ENCODE measurements around the gene ORM1. TPM values are rescaled to one million over a fixed set of nuclear protein-coding genes. Genes with fewer than 3 reads are reported as not detected.
"Not testable (repeated sequence)": the region's sequence is repeated elsewhere in the genome, so short reads cannot be mapped to it uniquely, and the experiment has no call there.

The ORM1 gene
- polyA plus RNA-seq, 4 donors, result 0.30 to 0.34 TPM; not detected in 2

DNA sequence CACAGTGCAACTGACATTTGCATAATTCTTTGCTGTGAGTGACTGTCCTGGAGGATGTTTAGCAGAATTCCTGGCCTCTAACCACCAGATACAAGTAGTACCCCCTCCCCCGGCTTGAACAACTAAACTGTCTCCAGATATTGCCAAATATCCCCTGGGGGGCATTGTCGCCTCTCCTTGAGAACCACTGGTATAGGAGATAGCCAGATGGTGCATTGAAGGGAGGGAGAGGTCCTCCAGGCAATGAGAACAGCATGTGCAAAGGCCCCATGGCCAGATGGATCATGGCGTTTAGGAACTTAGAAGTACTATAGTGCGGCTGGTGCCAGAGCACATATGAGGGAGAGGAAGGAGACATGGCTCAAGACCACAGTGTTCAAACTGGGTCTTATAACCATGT lies 18.9 kb upstream of the ORM1 start:
- DNase-seq (ENCODE audit: low read depth in 4 of 4, low spot score in 3 of 4), result no peak

DNA sequence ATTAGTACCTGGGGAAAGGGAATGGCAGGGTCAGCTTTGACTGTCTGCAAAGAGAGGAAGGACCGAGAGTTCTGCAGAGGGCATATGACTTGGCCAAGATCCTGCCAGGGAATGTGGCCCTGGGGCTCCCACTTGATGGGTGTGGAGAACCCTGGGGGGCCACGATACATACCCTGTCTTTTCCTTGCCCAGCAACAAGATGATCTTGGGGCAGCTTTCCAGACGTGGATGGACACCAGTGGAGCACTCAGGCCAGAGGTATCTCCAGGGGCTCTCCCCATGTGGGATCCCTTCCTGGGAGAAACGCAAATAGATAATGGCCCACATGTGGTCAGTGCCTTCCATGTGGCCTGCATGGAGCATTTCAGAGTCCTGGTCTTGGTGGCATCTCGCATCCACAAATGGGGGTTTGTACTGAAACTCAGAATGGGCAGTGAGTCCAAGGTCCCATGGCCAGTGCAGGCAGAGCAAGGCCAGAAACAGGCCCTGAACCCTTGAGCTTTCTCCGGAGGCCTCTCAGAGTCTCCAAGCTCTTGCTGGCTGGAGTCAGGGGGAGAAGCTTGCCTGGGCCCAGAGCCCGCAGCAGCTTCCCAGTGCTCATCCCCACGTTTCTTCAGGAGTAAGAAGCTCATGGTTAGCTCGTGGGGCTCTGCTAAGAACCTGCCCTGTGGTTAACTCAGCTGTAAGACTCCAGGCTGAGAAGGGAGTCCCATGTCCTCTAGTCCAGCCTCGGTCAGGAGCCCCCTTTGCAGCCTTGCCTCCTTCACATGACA lies 18.3 kb upstream of the ORM1 start:
- DNase-seq (ENCODE audit: low read depth in 4 of 4, low spot score in 3 of 4), result no peak

DNA sequence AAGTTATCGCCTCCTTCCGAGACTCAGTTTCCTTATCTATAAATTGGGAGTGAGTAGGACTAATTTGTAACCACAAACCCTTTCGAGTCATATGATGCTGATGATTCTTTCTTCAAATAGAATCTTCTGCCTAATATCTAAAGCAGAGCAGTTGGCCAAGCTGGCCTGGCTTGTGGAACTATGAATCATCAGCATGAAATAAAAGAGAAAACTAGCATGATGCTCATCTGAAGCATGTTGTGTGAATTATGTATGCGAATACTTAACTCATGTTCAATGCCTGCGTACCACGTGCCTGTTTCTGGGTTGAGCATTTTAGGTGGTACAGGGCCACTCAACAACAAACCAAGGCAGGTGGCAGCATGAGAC lies 15.0 kb upstream of the ORM1 start:
- no peak for DNase-seq (ENCODE audit: low read depth in 4 of 4, low spot score in 3 of 4)

DNA sequence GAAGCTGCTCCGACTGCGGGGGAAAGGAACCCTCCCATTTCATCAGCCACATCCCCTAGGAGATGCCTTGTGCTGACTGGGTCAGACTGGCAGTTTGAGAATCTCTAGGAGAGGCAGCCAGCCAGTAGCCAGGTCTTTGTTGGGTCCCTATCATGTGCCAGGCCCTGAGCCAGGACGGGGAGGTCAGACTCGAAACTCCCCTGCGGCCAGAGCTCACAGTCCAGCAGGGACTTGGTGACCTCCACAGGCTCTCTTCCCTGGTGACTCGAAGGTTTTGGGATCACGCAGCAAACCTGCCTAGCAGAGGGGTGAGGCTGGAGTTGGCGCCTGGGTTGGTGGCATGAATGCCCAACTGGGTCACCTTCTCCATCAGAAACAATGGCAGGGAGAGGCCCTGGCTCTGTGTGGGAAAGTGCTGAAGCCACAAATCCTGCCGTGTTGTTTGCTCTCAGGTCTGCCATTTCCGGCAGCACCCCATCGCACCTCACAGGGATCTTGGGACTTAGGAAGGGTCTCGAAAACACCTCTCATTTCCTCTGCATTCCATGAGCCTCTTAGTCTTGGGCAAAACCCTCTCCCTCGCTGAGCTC lies 14.4 kb upstream of the ORM1 start:
- DNase-seq (ENCODE audit: low read depth in 4 of 4, low spot score in 3 of 4), result no peak

DNA sequence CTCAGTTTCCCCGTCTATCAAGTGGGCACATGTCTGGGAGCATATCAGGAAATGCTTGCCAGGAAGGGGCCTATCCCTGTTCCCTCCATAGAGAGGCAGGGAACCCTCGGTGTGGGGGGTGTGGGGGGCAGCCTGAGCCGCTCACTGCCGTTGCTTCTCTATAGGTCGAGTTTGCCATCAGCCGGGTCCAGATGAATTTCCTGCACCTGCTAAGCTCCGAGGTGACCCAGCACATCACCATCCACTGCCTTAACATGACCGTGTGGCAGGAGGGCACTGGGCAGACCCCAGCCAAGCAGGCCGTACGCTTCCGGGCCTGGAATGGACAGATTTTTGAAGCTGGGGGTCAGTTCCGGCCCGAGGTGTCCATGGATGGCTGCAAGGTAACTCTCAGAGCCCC lies 13.8 kb upstream of the ORM1 start:
- no peak for DNase-seq (ENCODE audit: low read depth in 4 of 4, low spot score in 3 of 4)

DNA sequence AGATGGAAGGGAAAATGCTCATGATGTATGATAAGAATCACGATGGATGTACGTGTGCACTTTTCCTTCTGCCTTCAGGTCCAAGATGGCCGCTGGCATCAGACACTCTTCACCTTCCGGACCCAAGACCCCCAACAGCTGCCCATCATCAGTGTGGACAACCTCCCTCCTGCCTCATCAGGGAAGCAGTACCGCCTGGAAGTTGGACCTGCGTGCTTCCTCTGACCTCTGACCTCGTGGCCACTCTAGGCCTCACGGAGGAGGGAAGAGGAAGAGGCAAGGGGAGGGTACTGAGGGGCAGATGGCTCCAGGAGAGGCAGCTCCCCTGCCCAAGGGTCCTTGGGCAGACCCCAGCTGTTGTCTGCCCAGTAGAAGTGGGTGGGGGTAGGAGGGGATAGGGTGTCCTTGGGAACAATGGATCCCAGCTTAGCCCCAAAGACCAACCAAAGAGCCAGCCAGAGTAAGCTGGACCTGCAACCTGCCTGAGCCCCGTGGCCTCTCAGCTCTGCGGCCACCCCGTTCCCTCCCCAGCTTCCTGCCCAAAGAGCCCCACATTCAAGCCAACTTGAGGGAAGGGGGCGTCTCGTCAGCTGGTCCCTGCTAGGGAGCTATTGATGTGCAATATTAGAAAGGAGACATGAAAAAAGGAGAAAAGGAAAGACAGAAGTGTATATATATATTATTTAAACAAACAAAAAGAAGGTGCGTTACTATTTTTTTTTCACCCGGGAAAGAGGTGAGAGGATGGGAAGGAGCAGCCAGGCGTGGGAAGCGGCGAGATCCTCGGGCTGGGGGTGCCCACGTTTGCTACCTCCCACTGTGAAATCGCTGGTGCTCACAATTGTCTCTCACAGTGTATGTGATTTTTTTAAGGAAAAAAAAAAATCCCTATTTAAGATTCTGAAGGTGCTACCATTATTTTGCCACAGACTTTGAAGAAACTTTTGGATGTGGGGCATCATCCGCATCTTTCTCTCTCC lies 12.1 kb upstream of the ORM1 start:
- no peak for DNase-seq (ENCODE audit: low read depth in 4 of 4, low spot score in 3 of 4)

DNA sequence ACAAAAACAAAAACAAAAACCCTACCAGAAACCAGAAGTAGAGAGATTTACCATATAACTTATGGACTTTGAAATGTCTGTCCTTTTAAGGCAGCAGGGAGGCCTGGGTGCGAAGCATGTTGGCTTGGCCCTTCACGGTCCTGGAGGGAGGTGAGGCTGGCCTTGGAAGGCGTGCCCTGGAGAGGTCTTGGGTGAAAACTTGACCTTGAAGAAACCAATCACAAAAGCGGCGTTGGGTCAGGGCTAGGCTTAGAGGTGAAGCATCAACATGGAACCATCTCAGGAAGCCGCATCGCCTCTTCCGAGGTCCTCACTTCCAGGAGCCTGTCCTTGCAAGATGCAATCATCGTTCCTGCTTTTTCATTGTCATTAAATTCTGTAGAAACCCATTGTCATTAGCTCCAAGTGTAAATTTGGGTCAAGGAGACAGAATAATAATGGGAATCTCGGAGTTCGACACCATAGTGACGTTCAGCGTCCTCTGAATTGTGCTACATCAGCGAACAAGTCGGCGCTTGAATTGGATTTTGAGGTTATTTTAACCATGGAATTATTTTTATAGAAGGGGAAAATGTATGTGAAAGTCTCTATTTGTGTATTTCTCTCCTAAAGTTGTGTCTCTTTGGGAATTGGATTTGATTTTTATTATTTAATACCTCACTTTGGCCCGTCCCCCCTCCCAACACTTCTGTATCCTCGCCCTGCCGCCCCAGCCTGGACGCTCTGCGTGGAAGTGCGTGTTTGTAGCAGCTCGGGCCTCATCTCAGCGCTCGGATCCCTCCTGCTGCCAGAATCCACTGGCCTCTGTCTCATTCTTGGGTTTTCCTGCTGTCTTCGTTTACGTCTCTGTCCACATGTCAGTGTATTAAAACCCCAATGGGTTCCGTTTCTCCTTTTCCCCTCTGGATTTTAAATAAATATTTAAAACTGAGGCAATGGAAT lies 11.1 kb upstream of the ORM1 start:
- no peak for DNase-seq (ENCODE audit: low read depth in 4 of 4, low spot score in 3 of 4)

DNA sequence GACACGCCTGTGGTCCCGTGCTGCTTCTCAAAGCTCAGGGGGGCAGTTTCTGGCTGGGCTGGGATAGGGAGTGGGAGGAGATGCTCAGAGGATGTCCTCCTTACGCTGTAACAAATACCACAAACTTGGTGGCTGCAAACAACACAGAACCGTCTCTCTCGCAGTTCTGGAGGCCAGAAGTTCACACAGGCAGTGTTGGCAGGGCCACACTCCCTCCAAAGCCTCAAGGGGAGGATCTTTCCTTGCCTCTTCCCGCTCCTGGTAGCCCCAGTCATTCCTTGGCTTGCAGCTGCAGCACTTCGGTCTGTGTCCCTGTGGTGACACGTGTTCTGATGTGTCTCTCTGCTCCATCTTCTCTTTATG lies 10.4 kb upstream of the ORM1 start:
- no peak for DNase-seq (ENCODE audit: low read depth in 4 of 4, low spot score in 3 of 4)

DNA sequence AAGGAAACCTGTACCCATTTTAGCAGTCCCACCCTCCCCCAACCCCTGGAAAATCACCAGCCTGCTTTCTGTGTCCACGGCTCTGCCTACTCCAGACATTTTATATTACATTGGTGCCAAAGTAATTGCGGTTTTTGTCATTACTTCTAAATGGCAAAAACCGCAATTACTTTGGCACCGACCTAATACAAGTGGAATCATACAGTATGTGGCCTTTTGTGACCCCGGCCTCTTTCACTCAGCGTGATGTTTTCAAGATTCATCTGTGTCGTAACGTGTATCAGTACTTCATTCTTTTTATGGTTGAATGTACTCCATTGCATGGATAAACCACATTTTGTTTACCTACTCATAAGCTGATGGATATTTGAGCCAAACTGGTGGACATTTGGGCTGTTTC lies 9.7 kb upstream of the ORM1 start:
- no peak for DNase-seq (ENCODE audit: low read depth in 4 of 4, low spot score in 3 of 4)

DNA sequence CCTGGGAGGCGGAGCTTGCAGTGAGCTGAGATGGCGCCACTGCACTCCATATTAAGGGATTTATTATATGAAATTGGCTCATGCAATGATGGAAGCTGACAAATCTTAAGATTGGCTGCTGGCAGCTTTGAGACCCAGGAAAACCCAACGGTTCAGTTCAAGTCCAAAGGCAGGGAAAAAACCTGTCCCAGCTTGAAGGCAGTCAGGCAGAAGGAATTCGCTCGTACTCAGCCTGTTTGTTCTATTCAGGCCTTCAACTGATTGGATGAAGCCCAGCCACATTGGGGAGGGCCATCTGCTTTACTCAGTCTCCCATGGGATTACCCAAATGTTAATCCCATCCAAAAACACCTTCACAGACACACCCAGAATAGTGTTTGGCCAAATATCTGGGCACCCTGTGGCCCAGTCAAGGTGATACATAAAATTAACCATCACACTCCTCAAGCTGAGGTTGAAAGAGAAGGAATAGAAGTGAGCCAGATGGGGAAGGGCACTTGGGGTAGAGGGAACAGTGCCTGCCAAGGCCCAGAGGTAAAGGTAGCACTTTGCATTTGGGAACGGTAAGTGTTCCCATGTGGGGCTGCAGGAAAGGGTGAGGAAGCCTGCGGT lies 8.5 kb upstream of the ORM1 start:
- no peak for DNase-seq (ENCODE audit: low read depth in 4 of 4, low spot score in 3 of 4)

DNA sequence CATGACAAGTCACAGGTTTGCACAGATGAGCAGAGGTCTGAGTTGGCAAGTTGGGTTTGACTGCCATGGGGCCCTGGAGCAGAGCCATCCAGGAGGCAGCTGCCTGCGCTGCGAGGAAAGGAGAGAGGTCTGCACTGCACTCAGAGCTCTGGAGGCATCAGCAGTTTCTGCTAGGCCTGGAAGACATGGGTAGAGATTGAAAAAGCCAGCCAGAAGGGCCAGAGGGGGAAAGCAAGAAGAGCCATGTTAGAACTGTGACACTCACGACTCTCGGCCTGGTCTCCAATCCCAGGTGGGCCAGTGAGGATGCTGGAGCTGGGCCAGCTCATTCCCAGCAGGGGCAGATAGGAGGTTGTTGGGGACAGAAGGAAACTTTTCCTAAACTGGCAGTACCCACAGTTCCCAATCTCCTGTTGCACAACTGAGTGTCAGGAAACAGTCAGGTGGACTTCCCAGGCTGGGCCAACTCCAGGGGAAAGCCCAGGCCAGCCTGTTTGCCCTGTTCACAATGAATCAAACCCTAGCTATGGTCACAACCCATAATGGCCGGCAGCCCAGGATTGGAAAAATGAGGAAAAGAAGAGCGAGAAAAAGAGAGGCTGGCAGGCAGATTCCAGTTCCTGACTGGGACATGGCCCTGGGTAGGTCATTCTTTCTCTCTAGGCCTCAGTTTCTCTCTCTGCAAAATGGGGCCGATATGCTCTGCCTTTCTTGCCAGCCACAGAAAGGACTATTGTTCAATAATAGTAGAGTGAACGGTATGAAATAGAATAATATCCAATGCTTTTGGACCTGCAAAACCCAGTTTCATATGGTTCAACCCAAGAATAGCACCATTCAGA lies 7.8 kb upstream of the ORM1 start:
- no peak for DNase-seq (ENCODE audit: low read depth in 4 of 4, low spot score in 3 of 4)

DNA sequence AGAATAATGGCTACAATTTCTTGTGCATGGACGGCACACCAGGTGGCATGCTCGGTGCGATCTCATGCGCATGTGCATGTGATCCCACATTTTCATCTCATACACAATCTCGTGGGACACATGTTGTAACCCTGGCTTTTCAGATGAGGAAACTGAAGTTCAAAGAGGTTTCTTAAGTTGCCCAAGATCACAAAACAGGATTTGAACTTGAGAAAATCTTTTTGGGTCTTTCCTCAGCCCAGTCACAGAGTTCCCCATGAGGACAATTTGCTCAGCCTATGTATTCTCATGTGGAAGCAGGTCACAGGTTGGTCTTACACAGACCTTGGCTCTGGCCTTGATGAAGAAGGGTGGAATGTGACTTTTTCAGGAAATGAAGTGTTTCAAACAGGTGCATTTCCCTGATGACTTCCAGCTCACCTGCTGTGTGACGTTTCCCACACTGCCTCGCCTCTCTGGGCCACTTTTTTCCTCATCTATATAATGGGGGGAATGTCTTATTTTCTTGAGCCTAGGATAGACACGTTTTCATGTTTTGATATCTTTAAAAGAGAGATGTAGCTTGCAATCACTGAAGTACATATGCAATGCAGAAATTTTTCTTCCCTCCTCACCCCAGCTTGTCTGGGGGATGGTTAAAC lies 7.1 kb upstream of the ORM1 start:
- no peak for DNase-seq (ENCODE audit: low read depth in 4 of 4, low spot score in 3 of 4)

DNA sequence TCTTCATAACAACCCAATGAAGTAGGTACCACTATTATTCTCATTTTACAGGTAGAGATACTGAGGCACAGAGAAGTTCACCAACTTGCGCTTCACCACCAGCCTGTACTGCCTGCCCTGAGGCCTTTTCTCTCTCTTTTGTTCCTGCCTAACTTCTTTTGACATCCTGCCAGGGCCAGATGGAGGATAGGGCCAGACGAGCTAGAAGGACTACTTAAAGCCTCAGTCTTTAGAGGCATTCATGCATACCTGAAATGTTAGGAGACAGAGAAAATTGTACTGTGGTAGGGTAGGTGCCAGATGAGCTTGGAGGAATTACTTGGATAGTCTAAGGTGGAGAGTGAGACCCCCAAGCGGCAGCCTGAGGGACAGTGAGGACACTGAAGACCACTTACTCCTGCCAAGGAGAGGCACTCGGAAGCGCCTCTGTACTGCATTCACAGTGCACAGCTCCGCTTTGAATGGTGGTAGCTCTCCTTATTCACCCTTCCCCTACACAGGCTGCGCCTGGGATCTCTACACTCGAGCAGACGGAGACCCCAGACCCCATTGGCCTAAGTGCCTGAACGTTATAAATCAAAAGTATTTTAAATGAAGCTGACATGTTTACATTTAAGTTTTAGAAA lies 6.2 kb upstream of the ORM1 start:
- no peak for DNase-seq (ENCODE audit: low read depth in 4 of 4, low spot score in 3 of 4)

DNA sequence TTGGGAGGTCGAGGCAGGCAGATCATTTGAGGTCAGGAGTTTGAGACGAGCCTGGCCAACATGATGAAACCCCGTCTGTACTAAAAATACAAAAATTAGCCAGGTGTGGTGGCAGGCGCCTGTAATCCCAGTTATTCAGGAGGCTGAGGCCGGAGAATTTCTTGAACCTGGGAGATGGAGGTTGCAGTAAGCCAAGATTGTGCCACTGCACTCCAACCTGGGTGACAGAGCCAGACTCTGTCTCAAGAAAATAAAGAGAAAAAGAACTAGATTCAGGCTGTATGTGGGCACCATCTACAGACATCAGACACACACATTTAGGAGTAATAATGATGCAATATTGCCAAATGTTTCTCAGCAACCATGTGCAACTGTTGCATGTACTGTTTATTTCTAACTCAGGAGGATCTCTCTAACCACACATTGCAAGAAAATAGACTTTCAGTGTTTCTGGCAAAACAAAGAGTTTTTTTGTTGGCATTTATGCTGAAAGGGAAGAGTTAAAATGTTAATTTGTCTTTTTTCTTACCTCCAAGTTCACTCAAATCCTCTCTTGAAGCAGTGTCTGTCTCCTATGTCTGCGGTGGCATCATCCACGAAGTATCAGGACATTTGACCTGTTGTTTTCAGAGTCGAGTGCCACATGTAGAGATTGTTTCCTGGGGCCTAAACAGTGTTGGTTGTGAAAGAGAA lies 5.1 kb upstream of the ORM1 start:
- no peak for DNase-seq (ENCODE audit: low read depth in 4 of 4, low spot score in 3 of 4)

DNA sequence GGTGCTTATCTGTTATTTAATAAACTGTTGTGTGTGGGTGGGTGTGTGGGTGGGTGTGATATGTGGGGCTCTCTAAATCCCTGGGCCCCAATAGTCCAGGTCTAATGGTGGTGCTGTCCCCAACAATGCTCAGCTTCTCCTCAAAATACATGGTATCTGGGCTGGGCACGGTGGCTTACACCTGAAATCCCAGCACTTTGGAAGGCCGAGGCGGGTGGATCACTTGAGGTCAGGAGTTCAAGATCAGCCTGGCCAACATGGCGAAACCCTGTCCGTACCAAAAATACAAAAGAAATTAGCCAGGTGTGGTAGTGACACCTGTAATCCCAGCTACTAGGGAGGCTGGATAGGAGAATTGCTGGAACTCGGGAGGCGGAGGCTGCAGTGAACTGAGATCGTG lies 4.5 kb upstream of the ORM1 start:
- no peak for DNase-seq (ENCODE audit: low read depth in 4 of 4, low spot score in 3 of 4)

DNA sequence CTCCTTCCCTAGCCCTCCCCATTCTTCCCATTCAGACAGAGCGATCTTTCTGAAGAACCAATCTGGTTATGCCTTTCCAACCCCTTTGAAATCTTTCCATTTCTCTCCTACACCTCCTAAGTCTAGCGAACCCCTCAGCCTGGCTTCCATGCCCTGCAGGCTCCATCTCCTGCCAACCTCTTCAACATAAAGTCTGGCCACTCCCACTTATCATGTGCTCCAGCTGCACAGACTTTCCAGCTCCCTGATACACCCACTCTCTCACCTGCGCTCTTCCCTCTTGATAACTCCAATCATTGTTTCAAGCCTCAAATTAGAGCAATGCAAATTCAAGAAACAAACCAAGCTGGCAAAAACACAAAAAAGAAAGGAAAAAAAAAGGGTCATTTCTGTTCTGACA lies 3.8 kb upstream of the ORM1 start:
- DNase-seq (ENCODE audit: low read depth in 4 of 4, low spot score in 3 of 4), result no peak

DNA sequence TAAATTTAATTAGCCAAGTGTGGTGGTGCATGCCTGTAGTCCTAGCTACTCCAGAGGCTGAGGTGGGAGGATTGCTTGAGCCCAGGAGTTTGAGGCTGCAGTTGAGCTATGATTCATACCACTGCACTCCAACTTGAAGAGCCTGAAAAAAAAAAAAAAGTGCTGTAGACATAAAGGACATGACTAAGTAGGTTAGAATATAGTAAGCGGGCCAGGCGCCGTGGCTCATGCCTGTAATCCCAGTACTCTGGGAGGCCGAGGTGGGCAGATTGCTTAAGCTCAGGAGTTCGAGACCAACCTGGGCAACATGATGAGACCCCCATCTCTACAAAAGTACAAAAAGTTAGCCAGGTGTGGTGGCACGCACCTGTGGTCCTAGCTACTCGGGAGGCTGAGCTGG lies 2.2 kb upstream of the ORM1 start:
- DNase-seq (ENCODE audit: low read depth in 4 of 4, low spot score in 3 of 4), result not testable (repeated sequence)

DNA sequence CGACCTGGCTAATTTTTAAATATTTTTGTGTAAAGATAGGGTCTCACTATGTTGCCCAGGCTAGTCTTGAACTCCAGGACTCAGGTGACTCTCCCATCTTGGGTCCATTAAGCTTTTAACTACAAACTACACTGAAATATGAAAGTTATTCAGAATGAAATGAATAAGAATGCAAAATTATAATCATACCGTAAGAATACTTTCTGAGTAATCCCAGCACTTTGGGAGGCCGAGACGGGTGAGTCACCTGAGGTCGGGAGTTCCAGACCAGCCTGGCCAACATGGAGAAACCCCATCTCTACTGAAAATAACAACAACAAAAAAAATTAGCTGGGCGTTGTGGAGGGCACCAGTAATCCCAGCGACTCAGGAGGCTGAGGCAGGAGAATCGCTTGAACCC lies 1.1 kb upstream of the ORM1 start:
- DNase-seq (ENCODE audit: low read depth in 4 of 4, low spot score in 3 of 4), result no peak

Data from right renal pelvis (tissue), 4 donors.